RWPE1 (cell line): ENCODE data around the gene FKTN.

ENCODE experiments used
- CTCF ChIA-PET: fragments of 350-600 bp; sonication (Branson Sonifier 250); formaldehyde crosslinking; extraction: SDS; loops from one replicate; lab custom pipeline; 2021; lab: Yijun Ruan, JAX
- POLR2A ChIA-PET: fragments of 400-600 bp; formaldehyde crosslinking; extraction: SDS; loops from one replicate; lab custom pipeline; 2020; ENCODE audit warnings: antibody characterized with exemption; ENCODE audit not compliant: low non-redundant PET; lab: Yijun Ruan, JAX
- DNase-seq: peaks from one replicate; pipeline ENCODE4 v3.0.0; 2012; ENCODE audit warnings: low spot score
- H3K27ac ChIP-seq: fragments of 450-650 bp; 2 replicates; pipeline ENCODE4 v1.5.1; 2017
- TF ChIP-seq, protein P1 (sequence below): fragments of 450-650 bp; conservative IDR thresholded peaks from 2 replicates; pipeline ENCODE4 v1.5.1; 2017; ENCODE audit warnings: low read depth, mild to moderate bottlenecking

The FKTN gene

GRCh38 chr9:105651806-105652205 lies 93.9 kb downstream of the FKTN start:
- CTCF ChIA-PET: no interaction called here
- POLR2A ChIA-PET: no interaction called here
- no peak overlapping the region for H3K27ac ChIP-seq
- no peak for DNase-seq
- TF ChIP-seq, protein P1, sequence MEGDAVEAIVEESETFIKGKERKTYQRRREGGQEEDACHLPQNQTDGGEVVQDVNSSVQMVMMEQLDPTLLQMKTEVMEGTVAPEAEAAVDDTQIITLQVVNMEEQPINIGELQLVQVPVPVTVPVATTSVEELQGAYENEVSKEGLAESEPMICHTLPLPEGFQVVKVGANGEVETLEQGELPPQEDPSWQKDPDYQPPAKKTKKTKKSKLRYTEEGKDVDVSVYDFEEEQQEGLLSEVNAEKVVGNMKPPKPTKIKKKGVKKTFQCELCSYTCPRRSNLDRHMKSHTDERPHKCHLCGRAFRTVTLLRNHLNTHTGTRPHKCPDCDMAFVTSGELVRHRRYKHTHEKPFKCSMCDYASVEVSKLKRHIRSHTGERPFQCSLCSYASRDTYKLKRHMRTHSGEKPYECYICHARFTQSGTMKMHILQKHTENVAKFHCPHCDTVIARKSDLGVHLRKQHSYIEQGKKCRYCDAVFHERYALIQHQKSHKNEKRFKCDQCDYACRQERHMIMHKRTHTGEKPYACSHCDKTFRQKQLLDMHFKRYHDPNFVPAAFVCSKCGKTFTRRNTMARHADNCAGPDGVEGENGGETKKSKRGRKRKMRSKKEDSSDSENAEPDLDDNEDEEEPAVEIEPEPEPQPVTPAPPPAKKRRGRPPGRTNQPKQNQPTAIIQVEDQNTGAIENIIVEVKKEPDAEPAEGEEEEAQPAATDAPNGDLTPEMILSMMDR: no peak

DNA sequence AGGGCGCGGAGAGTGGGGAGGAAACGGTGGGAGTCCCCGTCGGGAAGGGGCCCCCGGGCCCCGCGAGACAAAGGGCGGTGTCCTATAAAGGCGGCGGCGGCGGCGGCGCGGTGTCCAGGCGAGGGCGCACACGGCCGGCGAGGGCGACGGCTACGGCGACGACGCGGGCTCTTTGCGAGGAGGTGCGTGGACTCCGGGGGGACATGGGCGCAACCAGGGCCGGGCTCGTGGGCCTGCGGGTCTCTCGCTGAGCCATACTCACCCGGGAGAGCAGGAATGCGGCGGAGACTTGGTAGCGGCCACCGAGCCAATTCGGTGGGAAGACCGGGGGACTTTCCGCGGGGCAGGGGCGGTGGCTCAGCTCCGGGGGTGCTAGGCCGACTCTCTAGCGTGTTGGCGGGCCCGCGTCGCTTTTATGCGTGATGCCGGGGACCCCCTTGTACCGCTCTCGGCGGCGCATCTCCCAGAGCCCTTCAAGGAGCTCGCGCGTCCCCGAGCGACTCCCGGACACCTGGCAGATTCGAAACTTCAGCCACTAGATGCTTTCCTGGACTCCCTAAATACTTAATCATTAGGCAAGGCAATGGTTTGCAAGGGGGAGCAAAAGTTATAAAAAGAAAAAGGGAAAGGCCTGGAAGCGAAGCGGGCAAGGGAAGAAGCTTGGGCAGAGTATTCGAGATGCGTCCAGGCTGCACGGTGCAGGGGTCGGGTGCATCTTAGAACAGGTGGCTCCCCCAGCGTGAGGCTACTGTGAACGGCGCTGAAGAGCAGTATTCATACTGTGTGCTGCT lies 98.4 kb downstream of the FKTN start:
- TF ChIP-seq, protein P1: peak; percentile 52
- peak; percentile 24 for DNase-seq
- ChIA-PET POLR2A (no interaction called here), CTCF (interaction anchor here (0.6 to 1.5 kb wide), 5 partner anchors 19 to 231 kb away, joined by 3 to 5 read pairs (median 3); no protein-coding TSS in a partner anchor)
- H3K27ac ChIP-seq: no peak overlapping the region

GRCh38 chr9:105658351-105658750 lies 100.4 kb downstream of the FKTN start:
- ChIA-PET CTCF (interaction anchor here (0.8 kb wide), 1 partner anchor 32 kb away, joined by 3 read pairs; no protein-coding TSS in a partner anchor), POLR2A (no interaction called here)
- H3K27ac ChIP-seq: no peak overlapping the region
- DNase-seq: no peak
- TF ChIP-seq, protein P1: no peak

GRCh38 chr9:105661011-105661410 lies 103.1 kb downstream of the FKTN start:
- TF ChIP-seq, protein P1: no peak
- ChIA-PET POLR2A (no interaction called here), CTCF (interaction anchor here (0.6 kb wide), 1 partner anchor 65 kb away, joined by 3 read pairs; no protein-coding TSS in a partner anchor)
- DNase-seq: no peak
- no peak overlapping the region for H3K27ac ChIP-seq

DNA sequence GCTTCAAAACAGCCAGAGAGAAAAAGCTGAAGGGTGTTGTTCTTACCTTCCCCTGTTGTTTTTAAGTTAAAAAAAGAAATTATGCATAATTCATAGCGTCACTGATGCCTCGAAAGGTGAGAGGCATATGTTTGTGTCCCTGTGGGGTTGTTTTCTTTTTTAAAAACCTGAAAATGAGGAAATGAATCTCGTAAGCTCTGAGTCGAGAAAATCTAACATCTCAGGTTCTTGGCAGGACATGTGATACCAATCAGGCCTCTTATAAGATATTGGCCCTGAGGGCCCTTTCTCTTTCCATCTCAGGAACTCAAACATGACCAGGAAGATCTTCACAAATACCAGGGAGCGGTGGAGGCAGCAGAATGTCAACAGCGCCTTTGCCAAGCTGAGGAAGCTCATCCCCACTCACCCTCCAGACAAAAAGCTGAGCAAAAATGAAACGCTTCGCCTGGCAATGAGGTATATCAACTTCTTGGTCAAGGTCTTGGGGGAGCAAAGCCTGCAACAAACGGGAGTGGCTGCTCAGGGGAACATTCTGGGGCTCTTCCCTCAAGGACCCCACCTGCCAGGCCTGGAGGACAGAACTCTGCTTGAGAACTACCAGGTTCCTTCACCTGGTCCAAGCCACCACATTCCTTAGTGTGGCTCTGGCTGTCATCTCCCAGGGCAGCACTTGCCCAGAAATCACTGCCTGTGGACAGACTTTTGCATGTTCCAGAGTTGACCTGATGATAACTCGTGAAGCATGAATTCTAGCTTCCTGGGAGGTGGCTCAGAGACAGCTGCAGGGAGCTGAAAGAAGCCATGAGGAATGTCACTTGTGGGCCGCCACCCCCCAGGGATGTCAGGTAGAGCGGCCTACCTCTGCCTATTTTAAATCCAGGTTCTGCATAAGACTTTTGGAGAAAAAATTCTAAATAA lies 104.5 kb downstream of the FKTN start, which contains the start of gene TAL2:
Gene TAL2, plus strand, starts transcription at position 274 of the 921 bp plus-strand sequence. Its CDS starts 40 bp downstream, at position 314.
- no peak within 1 kb of the TSS for H3K27ac ChIP-seq
- TF ChIP-seq, protein P1: no peak
- POLR2A ChIA-PET: no interaction called here
- DNase-seq: no peak
- CTCF ChIA-PET: interaction anchor here (0.7 kb wide), 1 partner anchor 219 kb away, joined by 3 read pairs; no protein-coding TSS in a partner anchor

GRCh38 chr9:105663914-105664313 lies 106.0 kb downstream of the FKTN start:
- POLR2A ChIA-PET: no interaction called here
- TF ChIP-seq, protein P1: no peak
- no peak overlapping the region for H3K27ac ChIP-seq
- CTCF ChIA-PET: no interaction called here
- no peak for DNase-seq
